Ishikawa (cell line): Measurements from ENCODE around the gene RNF168.

Source experiments
- CEBPB ChIP-seq: IDR thresholded peaks from 2 replicates; pipeline ENCODE4 v1.6.1; 2012
- CREB1 ChIP-seq: IDR thresholded peaks from 2 replicates; pipeline ENCODE4 v1.6.1; 2012; ENCODE audit warnings: low read depth
- EGR1 ChIP-seq: IDR thresholded peaks from 2 replicates; pipeline ENCODE4 v1.6.1; 2012
- EP300 ChIP-seq: IDR thresholded peaks from 2 replicates; pipeline ENCODE4 v1.6.1; 2012; ENCODE audit warnings: borderline replicate concordance
- FOXM1 ChIP-seq: IDR thresholded peaks from 2 replicates; pipeline ENCODE4 v1.6.1; 2012; ENCODE audit warnings: low read depth, borderline replicate concordance
- MAX ChIP-seq: IDR thresholded peaks from 2 replicates; pipeline ENCODE4 v1.6.1; 2012
- NFIC ChIP-seq: IDR thresholded peaks from 2 replicates; pipeline ENCODE4 v1.6.1; 2012
- RAD21 ChIP-seq: IDR thresholded peaks from 2 replicates; pipeline ENCODE4 v1.6.1; 2012; ENCODE audit warnings: low read depth
- REST ChIP-seq: IDR thresholded peaks from 2 replicates; pipeline ENCODE4 v1.6.1; 2012; ENCODE audit warnings: low read depth, mild to moderate bottlenecking
- TAF1 ChIP-seq: IDR thresholded peaks from 2 replicates; pipeline ENCODE4 v1.6.1; 2012; ENCODE audit warnings: low read depth, mild to moderate bottlenecking
- TCF12 ChIP-seq: IDR thresholded peaks from 2 replicates; pipeline ENCODE4 v1.6.1; 2012; ENCODE audit warnings: low read depth
- YY1 ChIP-seq: IDR thresholded peaks from 2 replicates; pipeline ENCODE4 v1.6.1; 2012; ENCODE audit warnings: low read depth
- ZBTB7A ChIP-seq: IDR thresholded peaks from 2 replicates; pipeline ENCODE4 v1.6.1; 2012; ENCODE audit warnings: low read depth

- TF ChIP-seq RAD21 (no peak), CREB1 (no peak), EGR1 (no peak), EP300 (no peak), TAF1 (no peak), ZBTB7A (no peak), REST (no peak), FOXM1 (no peak), MAX (peak; percentile 61; the same call in 1 of the 2 replicates), YY1 (no peak), NFIC (peak; percentile 95), CEBPB (peak; percentile 56), TCF12 (no peak; the same call in 1 of the 2 replicates)
These were observed 14.4 kb upstream of the RNF168 start for GRCh38 chr3:196517919-196518318.
